Stimulated activated CD4-positive, alpha-beta T cell treated with anti-CD3 and anti-CD28 coated beads, Interleukin-12 subunit alpha, Interleukin-12 subunit beta, amount 100 ng/mL, for 24 hours (primary cell): ENCODE measurements around the gene CNGA1.

Experiments
- DNase-seq, 2 experiments: peaks; one replicate each; pipeline ENCODE4 v3.0.0-alpha.2; 2020; ENCODE audit warnings: low read depth in 2 of 2

The CNGA1 gene

GRCh38 chr4:47907089-47907646 is 109.3 kb downstream of the CNGA1 start:
- no peak for DNase-seq

DNA sequence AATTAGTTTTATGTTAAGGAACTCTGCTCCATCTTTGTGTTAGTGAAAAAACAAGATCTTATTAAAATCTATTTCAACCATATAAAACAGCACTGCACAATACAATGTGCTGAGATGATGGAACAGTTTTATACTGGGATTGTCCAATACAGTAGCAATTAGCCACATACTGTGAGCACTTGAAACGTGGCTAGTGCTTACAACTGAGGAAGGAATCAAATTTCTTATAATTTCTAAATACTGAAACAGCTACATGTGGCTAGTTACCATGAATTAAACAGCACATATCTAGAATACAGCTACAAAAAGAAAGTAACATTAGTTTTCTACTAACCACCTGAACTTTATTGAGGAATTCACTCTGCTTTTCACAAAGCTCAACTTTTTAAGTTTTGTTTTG is 116.8 kb downstream of the CNGA1 start:
- DNase-seq = no peak

GRCh38 chr4:47891928-47892327 is 124.6 kb downstream of the CNGA1 start:
- no peak for DNase-seq
